Measurements from ENCODE around the gene TRAK1.

TRAK1 gene

GRCh38 chr3:42180901-42181300 is 89.7 kb downstream of the TRAK1 start:
- TF ChIP-seq CTCF (IDR thresholded peaks at IDR 0.05; ENCODE audit: borderline replicate concordance, insufficient read depth, low read depth, low read length) = no peak
- no peak overlapping the region for H3K4me3 ChIP-seq (ENCODE audit: low read depth, low read length)

GRCh38 chr3:42182555-42182954 is 91.4 kb downstream of the TRAK1 start:
- TF ChIP-seq CTCF (IDR thresholded peaks at IDR 0.05; ENCODE audit: borderline replicate concordance, insufficient read depth, low read depth, low read length) = no peak
- H3K4me3 ChIP-seq (ENCODE audit: low read depth, low read length) = no peak overlapping the region

- H3K4me3 ChIP-seq (ENCODE audit: low read depth, low read length) = no peak overlapping the region
- TF ChIP-seq CTCF (IDR thresholded peaks at IDR 0.05; ENCODE audit: borderline replicate concordance, insufficient read depth, low read depth, low read length) = no peak
Measured at GRCh38 chr3:42183991-42184632, 93.0 kb downstream of the TRAK1 start.

- H3K4me3 ChIP-seq (ENCODE audit: low read depth, low read length) = no peak overlapping the region
- no peak for TF ChIP-seq CTCF (IDR thresholded peaks at IDR 0.05; ENCODE audit: borderline replicate concordance, insufficient read depth, low read depth, low read length)
Measured at GRCh38 chr3:42184651-42185443, 93.7 kb downstream of the TRAK1 start.

GRCh38 chr3:42187936-42188335 is 96.8 kb downstream of the TRAK1 start:
- no peak for TF ChIP-seq CTCF (IDR thresholded peaks at IDR 0.05; ENCODE audit: borderline replicate concordance, insufficient read depth, low read depth, low read length)
- H3K4me3 ChIP-seq (ENCODE audit: low read depth, low read length) = no peak overlapping the region

- H3K4me3 ChIP-seq (ENCODE audit: low read depth, low read length) = no peak overlapping the region
- no peak for TF ChIP-seq CTCF (IDR thresholded peaks at IDR 0.05; ENCODE audit: borderline replicate concordance, insufficient read depth, low read depth, low read length)
Measured at GRCh38 chr3:42188376-42188775, 97.2 kb downstream of the TRAK1 start.

GRCh38 chr3:42189001-42189460 is 97.9 kb downstream of the TRAK1 start:
- TF ChIP-seq CTCF (IDR thresholded peaks at IDR 0.05; ENCODE audit: borderline replicate concordance, insufficient read depth, low read depth, low read length) = no peak
- H3K4me3 ChIP-seq (ENCODE audit: low read depth, low read length) = no peak overlapping the region

Data from GM12875 (cell line).